WERI-Rb-1 (cell line): ENCODE results near the gene GCH1.

Experiments
- DNase-seq: peaks from one replicate; pipeline ENCODE4 v3.0.0-alpha.2; 2020
- H3K27ac ChIP-seq: fragments of 250-450 bp; sonication (Bioruptor Pico); 2 replicates; pipeline ENCODE4 v1.5.1; 2020; ENCODE audit warnings: mild to moderate bottlenecking, moderate library complexity
- H3K27me3 ChIP-seq: fragments of 250-450 bp; sonication (Bioruptor Pico); 2 replicates; pipeline ENCODE4 v1.5.1; 2021; ENCODE audit warnings: mild to moderate bottlenecking, low read depth, moderate library complexity; ENCODE audit not compliant: insufficient read depth, severe bottlenecking
- H3K36me3 ChIP-seq: fragments of 250-450 bp; sonication (Bioruptor Pico); 2 replicates; pipeline ENCODE4 v1.5.1; 2020; ENCODE audit warnings: mild to moderate bottlenecking, moderate library complexity
- H3K4me3 ChIP-seq: 2 replicates; pipeline ENCODE4 v1.5.1; 2011; ENCODE audit warnings: low read depth, mild to moderate bottlenecking, control low read depth, low read length
- H3K9me3 ChIP-seq: fragments of 250-450 bp; sonication (Bioruptor Pico); 2 replicates; pipeline ENCODE4 v1.5.1; 2021; ENCODE audit warnings: mild to moderate bottlenecking, moderate library complexity; ENCODE audit not compliant: severe bottlenecking
- TF ChIP-seq, protein P1 (sequence below): IDR thresholded peaks from 2 replicates; pipeline ENCODE4 v1.5.1; 2011; ENCODE audit warnings: low read depth, mild to moderate bottlenecking, control low read depth, inconsistent platforms, low read length

The GCH1 gene

DNA sequence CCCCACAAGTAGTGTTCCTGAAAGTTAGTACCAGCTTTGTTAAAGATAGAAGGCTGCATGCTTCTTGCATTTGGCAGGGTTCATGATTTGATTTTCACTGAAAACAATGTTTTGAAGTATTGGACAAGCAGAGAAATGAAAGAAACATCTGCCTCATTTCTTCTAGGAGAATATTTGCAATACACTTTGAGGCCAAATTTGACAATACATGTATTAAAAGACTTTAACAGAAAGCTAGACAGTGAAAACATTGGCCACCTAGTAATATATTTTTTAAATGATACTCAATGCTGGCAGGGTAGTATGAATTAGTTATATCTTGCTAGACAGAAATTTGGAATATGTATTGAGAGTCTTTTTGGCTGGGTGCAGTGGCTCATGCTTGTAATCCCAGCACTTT lies 68.5 kb downstream of the GCH1 start:
- H3K4me3 ChIP-seq = no peak overlapping the region
- no peaks in the 10 kb centered on the region for H3K36me3 ChIP-seq
- TF ChIP-seq, protein P1, sequence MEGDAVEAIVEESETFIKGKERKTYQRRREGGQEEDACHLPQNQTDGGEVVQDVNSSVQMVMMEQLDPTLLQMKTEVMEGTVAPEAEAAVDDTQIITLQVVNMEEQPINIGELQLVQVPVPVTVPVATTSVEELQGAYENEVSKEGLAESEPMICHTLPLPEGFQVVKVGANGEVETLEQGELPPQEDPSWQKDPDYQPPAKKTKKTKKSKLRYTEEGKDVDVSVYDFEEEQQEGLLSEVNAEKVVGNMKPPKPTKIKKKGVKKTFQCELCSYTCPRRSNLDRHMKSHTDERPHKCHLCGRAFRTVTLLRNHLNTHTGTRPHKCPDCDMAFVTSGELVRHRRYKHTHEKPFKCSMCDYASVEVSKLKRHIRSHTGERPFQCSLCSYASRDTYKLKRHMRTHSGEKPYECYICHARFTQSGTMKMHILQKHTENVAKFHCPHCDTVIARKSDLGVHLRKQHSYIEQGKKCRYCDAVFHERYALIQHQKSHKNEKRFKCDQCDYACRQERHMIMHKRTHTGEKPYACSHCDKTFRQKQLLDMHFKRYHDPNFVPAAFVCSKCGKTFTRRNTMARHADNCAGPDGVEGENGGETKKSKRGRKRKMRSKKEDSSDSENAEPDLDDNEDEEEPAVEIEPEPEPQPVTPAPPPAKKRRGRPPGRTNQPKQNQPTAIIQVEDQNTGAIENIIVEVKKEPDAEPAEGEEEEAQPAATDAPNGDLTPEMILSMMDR = no peak
- no peaks in the 10 kb centered on the region for H3K9me3 ChIP-seq
- no peaks in the 10 kb centered on the region for H3K27me3 ChIP-seq
- no peak for DNase-seq
- no peak overlapping the region for H3K27ac ChIP-seq

DNA sequence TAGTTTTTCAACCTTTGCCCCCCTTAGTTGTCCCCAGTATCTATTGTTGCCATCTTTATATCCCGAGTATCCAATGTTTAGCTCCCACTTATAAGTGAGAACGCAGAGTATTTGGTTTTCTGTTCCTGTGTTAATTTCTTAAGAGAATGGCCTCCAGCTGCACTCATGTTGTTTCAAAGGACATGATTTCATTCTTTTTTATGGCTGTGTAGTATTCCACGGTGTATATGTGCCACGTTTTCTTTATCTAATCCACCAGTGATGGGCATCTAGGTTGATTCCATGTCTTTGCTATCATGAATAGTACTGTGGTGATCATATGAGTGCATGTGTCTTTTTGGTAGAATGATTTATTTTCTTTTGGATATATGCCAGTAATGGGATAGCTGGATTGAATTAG lies 72.0 kb downstream of the GCH1 start:
- no peaks in the 10 kb centered on the region for H3K27me3 ChIP-seq
- no peaks in the 10 kb centered on the region for H3K36me3 ChIP-seq
- DNase-seq = no peak
- TF ChIP-seq, protein P1 = no peak
- H3K9me3 ChIP-seq = no peaks in the 10 kb centered on the region
- no peak overlapping the region for H3K27ac ChIP-seq
- H3K4me3 ChIP-seq = no peak overlapping the region

DNA sequence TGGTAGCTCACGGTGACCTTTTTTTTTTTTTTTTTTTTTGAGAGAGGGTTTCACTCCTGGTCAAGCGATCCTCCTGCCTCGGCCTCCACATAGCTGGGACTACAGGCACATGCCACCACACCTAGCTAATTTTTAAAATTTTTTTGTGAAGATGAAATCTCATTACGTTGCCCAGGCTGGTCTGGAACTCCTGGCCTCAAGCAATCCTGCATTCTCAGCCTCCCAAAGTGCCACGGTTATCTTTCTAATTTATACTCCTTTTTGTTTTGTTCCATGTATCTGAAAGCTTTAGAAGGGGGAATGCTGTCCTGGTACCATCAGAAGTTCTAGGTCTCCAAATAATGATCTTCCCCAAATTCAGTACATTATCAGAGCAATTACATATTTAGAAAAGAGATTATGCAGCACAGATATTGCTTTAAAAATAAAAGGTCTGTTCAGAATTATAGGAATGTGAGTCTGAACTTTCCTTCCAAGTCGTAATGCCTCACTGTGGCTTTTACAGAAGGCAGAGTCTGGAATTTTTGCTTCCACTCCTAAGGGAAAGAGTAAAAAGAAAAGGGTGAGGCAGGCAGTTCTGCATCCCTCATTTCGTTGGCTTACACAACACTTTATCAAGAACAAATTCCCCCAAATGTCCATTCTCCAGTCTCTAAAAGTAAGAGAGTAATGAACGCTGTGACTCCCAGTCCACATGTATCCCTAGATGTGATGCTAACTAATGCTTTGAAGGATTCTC lies 73.0 kb downstream of the GCH1 start:
- H3K27me3 ChIP-seq = no peaks in the 10 kb centered on the region
- H3K9me3 ChIP-seq = no peaks in the 10 kb centered on the region
- no peaks in the 10 kb centered on the region for H3K36me3 ChIP-seq
- TF ChIP-seq, protein P1 = no peak
- H3K27ac ChIP-seq = no peak overlapping the region
- no peak overlapping the region for H3K4me3 ChIP-seq
- DNase-seq = no peak

DNA sequence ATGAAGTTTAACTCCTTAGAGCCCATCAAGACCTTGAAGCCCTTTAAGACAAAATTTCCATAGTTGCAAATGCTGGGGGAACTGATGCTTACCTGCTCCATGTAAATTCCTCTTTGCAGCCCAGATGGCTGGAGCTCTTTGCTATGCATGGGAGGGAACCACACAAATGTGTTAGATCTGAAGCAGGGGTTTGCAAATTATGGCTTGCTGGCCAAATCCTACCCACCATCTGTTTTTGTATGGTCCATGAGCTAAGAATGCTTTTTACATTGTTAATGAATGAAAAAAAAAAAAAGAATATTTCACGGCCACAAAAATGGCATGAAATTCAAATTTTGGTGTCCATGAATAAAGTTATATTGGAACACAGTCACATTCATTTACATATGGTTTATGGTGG lies 74.6 kb downstream of the GCH1 start:
- DNase-seq = no peak
- Histone ChIP-seq H3K9me3 (peaks cover 5% of the 10 kb centered on the region), H3K27me3 (no peaks in the 10 kb centered on the region), H3K27ac (no peak overlapping the region), H3K36me3 (no peaks in the 10 kb centered on the region), H3K4me3 (no peak overlapping the region)
- TF ChIP-seq, protein P1 = no peak

DNA sequence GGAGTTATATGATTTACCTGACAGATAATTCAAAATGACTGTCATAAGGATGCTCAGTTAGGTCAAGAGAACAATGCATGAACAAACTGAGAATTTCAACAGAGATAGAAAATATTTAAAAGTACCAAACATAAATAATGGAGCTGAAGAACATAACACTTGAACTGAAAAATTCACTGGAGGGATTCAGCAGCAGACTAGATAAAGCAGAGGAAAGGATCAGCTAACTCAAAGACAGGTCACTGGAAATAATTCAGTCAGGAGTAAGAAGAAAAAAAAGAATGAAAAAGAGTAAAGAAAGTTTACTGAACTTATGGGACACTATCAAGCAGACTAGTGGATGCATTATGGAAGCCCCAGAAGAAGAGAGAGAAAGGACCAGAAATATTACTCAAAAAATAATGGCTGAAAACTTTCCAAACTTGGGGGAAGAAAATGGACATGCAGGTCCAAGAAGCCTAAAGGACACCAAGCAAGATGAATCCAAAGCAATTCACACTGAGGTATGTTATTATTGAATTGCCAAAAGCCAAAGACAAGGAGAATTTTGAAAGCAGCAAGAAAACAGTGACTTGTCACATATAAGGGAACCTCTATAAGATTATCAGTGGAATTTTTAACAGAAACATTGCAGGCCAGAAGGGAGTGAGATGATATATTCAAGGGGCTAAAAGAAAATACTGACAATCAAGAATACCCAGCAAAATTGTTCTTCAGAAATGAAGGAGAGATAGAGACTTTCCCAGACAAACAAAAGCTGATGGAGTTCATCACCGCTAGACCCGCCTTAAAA lies 78.7 kb downstream of the GCH1 start:
- peaks cover 5% of the 10 kb centered on the region for H3K9me3 ChIP-seq
- no peak for DNase-seq
- TF ChIP-seq, protein P1 = no peak
- H3K36me3 ChIP-seq = no peaks in the 10 kb centered on the region
- H3K27me3 ChIP-seq = no peaks in the 10 kb centered on the region
- no peak overlapping the region for H3K4me3 ChIP-seq
- no peak overlapping the region for H3K27ac ChIP-seq
